GM12872 (cell line): Measurements from ENCODE around the gene SRR.

ENCODE experiments used
- CTCF ChIP-seq: IDR thresholded peaks from 3 replicates; pipeline ENCODE4 v1.5.1; 2011; ENCODE audit warnings: low read depth, mild to moderate bottlenecking, low read length, moderate library complexity; ENCODE audit not compliant: insufficient read depth

SRR gene

GRCh38 chr17:2369551-2370210 lies 65.9 kb downstream of the SRR start:
- TF ChIP-seq CTCF = no peak

GRCh38 chr17:2370211-2370589 lies 66.5 kb downstream of the SRR start:
- no peak for TF ChIP-seq CTCF

- TF ChIP-seq CTCF = no peak
Observed at GRCh38 chr17:2371183-2372130, 67.7 kb downstream of the SRR start.

GRCh38 chr17:2372180-2372579 lies 68.4 kb downstream of the SRR start:
- no peak for TF ChIP-seq CTCF

- no peak for TF ChIP-seq CTCF
Observed at GRCh38 chr17:2372681-2373080, 68.9 kb downstream of the SRR start.

- no peak for TF ChIP-seq CTCF
Observed at GRCh38 chr17:2373179-2373578, 69.4 kb downstream of the SRR start.
